Measurements from ENCODE around the gene KRTAP5-11.
"Not testable (repeated sequence)": the region's sequence is repeated elsewhere in the genome, so short reads cannot be mapped to it uniquely, and the experiment has no call there.

Gene KRTAP5-11

DNA sequence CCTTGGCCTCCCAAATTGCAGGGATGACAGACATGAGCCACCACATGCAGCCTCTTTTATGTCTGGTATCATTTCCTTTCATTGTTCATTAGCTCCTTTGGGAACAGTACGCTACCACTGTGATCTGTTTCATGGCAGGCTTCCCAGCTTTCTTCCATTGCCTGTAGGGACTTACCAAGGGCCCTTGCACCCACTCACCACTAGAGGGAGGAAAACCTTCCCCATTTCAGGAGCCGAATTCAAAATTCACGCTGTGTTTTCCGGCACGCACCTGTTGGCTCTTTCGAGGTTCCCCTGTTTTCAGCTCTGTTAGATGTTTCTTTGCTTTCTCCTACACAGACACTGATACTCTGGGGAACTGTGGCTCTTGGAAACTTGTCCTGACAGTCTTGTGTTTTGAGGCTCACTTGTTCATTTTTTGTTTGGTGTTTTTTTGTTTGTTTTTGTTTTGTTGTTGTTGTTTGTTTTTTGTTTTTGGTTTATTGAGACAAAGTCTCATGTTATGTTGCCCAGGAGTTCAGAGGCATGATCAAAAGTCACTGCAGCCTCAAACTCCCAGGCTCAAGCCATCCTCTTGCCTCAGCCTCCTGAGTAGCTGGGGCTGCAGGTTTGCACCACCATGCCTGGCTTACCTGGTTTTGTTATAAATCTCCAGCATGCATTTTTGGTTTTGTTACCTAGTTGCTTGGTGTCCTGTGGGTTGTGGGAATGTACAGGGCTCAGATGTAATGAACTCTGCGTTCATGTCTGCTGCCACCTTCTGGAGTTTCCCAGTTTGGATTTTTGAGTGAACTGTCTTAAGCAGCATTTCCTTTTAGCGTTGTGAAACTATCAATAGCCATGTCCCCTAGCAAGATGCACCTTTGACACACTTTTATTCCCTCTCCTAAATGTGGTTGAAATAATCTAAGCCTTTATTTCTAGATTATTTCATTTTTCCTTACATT is 2.3 kb downstream of the KRTAP5-11 start:
- 22% methylated on average over 8 of the region's 8 CpGs for WGBS
- no peak overlapping the region for H3K9ac ChIP-seq (ENCODE audit: low read depth, low read length)
- no peaks in the 10 kb centered on the region; the same call in 1 of the 2 replicates for H3K27me3 ChIP-seq (ENCODE audit: insufficient read depth, low read length)
- no peak overlapping the region for H3K27ac ChIP-seq (ENCODE audit: low read depth, low read length)
- H3K36me3 ChIP-seq (ENCODE audit: insufficient read depth, low read length), result no peaks in the 10 kb centered on the region
- no peak overlapping the region for H3K4me3 ChIP-seq (ENCODE audit: low read length)
- no peaks in the 10 kb centered on the region for H3K9me3 ChIP-seq (ENCODE audit: insufficient read depth, low read depth, low read length)
- peaks cover 9% of the 10 kb centered on the region; the same call in 1 of the 2 replicates for H3K4me1 ChIP-seq (ENCODE audit: insufficient read depth, low read length)

DNA sequence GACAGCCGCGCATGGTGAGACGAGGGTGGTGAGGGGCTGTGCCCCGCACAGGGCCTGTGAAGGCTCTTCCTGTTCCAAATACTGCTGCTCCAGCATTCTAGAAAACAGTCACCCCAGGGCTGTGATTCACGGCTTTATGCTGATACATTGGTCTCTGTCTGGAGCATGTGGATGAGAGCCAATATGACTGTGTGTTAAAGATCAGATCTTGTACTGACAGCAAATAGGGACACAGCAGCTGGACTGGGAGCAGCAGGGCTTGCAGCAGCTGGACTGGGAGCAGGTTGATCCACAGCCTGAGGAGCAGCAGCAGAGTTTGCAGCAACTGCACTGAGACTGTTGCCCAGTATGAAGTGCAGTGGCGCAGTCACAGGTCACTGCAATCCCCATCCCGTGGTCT is 3.2 kb downstream of the KRTAP5-11 start:
- H3K4me1 ChIP-seq (ENCODE audit: insufficient read depth, low read length); H3K9me3 ChIP-seq (ENCODE audit: insufficient read depth, low read depth, low read length); H3K9ac ChIP-seq (ENCODE audit: low read depth, low read length); H3K4me3 ChIP-seq (ENCODE audit: low read length); H3K27ac ChIP-seq (ENCODE audit: low read depth, low read length); H3K36me3 ChIP-seq (ENCODE audit: insufficient read depth, low read length); H3K27me3 ChIP-seq (ENCODE audit: insufficient read depth, low read length): not testable (repeated sequence)
- 72% methylated on average over 7 of the region's 7 CpGs for WGBS

GRCh38 chr11:71577469-71578004 is 5.1 kb downstream of the KRTAP5-11 start:
- 94% methylated on average over 7 of the region's 7 CpGs for WGBS
- Histone ChIP-seq H3K4me3 (ENCODE audit: low read length) (no peak overlapping the region), H3K27me3 (ENCODE audit: insufficient read depth, low read length) (no peaks in the 10 kb centered on the region; the same call in 1 of the 2 replicates), H3K36me3 (ENCODE audit: insufficient read depth, low read length) (no peaks in the 10 kb centered on the region), H3K9ac (ENCODE audit: low read depth, low read length) (no peak overlapping the region), H3K4me1 (ENCODE audit: insufficient read depth, low read length) (peaks cover 9% of the 10 kb centered on the region; the same call in 1 of the 2 replicates), H3K27ac (ENCODE audit: low read depth, low read length) (no peak overlapping the region), H3K9me3 (ENCODE audit: insufficient read depth, low read depth, low read length) (no peaks in the 10 kb centered on the region)

- not testable (repeated sequence) for H3K9me3 ChIP-seq (ENCODE audit: insufficient read depth, low read depth, low read length); H3K4me3 ChIP-seq (ENCODE audit: low read length); H3K9ac ChIP-seq (ENCODE audit: low read depth, low read length); H3K27me3 ChIP-seq (ENCODE audit: insufficient read depth, low read length); H3K27ac ChIP-seq (ENCODE audit: low read depth, low read length); H3K4me1 ChIP-seq (ENCODE audit: insufficient read depth, low read length); H3K36me3 ChIP-seq (ENCODE audit: insufficient read depth, low read length)
- WGBS, result 92% methylated on average over 39 of the region's 41 CpGs
These were observed 5.8 kb downstream of the KRTAP5-11 start for GRCh38 chr11:71576688-71577465.

- no peaks in the 10 kb centered on the region for H3K9me3 ChIP-seq (ENCODE audit: insufficient read depth, low read depth, low read length)
- H3K27ac ChIP-seq (ENCODE audit: low read depth, low read length), result no peak overlapping the region
- no peaks in the 10 kb centered on the region for H3K27me3 ChIP-seq (ENCODE audit: insufficient read depth, low read length)
- H3K4me3 ChIP-seq (ENCODE audit: low read length), result no peak overlapping the region
- 90% methylated on average over 4 of the region's 4 CpGs for WGBS
- no peaks in the 10 kb centered on the region for H3K36me3 ChIP-seq (ENCODE audit: insufficient read depth, low read length)
- H3K4me1 ChIP-seq (ENCODE audit: insufficient read depth, low read length), result peaks cover 9% of the 10 kb centered on the region; the same call in 1 of the 2 replicates
- H3K9ac ChIP-seq (ENCODE audit: low read depth, low read length), result no peak overlapping the region
These were observed 6.8 kb downstream of the KRTAP5-11 start for GRCh38 chr11:71575723-71576424.

GRCh38 chr11:71574418-71574817 is 8.3 kb downstream of the KRTAP5-11 start:
- no peaks in the 10 kb centered on the region for H3K27me3 ChIP-seq (ENCODE audit: insufficient read depth, low read length)
- WGBS, result 88% methylated on average over 5 of the region's 5 CpGs

DNA sequence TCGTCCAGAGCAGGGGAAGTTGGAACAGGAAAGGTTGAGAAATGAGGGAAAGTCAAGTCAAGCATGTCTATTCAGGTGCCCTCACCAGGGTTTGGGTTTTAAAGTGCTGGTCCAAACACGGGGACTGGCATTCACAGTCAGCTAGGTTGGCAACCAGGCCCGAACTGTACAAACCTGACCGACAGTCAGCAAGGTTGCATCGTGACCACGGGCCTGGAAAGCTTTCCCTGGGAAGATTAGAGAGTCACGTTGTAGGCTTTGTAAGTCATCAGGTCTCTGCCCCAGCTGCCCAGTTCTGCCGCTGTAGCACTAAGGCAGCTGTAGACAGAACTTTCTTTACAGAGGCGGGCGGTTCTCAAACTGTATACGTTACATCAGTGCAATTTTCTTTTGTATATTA is 9.9 kb downstream of the KRTAP5-11 start:
- no peak overlapping the region for H3K27ac ChIP-seq (ENCODE audit: low read depth, low read length)
- H3K36me3 ChIP-seq (ENCODE audit: insufficient read depth, low read length), result no peaks in the 10 kb centered on the region
- H3K9me3 ChIP-seq (ENCODE audit: insufficient read depth, low read depth, low read length), result no peaks in the 10 kb centered on the region
- H3K27me3 ChIP-seq (ENCODE audit: insufficient read depth, low read length), result no peaks in the 10 kb centered on the region
- peaks cover 5% of the 10 kb centered on the region; the same call in 1 of the 2 replicates for H3K4me1 ChIP-seq (ENCODE audit: insufficient read depth, low read length)
- no peak overlapping the region for H3K4me3 ChIP-seq (ENCODE audit: low read length)
- no peak overlapping the region for H3K9ac ChIP-seq (ENCODE audit: low read depth, low read length)
- 90% methylated on average over 11 of the region's 11 CpGs for WGBS

More at GRCh38 chr11:71574418-71574817, 8.3 kb downstream of the KRTAP5-11 start:
- no peaks in the 10 kb centered on the region for H3K36me3 ChIP-seq (ENCODE audit: insufficient read depth, low read length)
- no peak overlapping the region for H3K9ac ChIP-seq (ENCODE audit: low read depth, low read length)
- H3K4me3 ChIP-seq (ENCODE audit: low read length), result no peak overlapping the region
- no peaks in the 10 kb centered on the region for H3K9me3 ChIP-seq (ENCODE audit: insufficient read depth, low read depth, low read length)
- 0 out of 2 replicates have a peak, but pooled peaks cover 3% of the 10 kb centered on the region for H3K4me1 ChIP-seq (ENCODE audit: insufficient read depth, low read length)
- H3K27ac ChIP-seq (ENCODE audit: low read depth, low read length), result no peak overlapping the region

DNA sequence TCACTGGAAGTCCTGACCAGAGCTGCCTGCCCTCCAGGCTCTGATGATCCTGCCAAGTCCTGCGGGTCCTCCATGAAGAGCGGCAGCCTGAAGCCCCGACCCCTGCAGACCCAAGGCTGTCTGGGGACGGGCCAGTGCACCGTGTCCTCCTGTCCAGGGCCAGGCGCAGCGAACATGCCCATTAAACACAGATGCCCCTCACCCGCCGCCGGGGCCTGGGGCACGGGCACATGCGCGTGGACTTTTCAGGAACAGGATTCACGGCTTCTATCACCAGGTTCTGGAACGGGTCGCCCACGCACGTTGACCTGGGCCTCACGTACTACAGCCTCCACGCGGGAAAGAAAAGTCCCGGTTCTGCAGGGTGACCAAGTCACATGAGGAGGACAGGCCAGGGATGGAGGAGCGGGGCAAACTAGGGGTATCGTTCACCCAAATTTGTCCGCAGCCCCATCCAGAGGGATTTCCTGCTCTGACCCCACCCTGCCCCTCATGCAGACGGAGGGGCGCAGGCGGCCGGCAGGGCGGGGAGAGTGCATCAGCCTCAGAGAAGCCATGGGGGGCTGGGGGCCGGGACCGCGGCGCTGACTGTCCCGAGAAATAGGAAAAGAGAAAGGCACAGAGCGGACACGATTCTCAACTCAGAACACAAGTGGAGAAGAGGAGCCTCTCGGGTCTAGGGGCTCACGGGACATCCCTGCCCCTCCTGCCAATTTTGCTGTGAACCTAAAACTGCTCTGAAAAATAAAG is 11.4 kb downstream of the KRTAP5-11 start:
- 89% methylated on average over 35 of the region's 39 CpGs for WGBS
- not testable (repeated sequence) for H3K27ac ChIP-seq (ENCODE audit: low read depth, low read length); H3K9me3 ChIP-seq (ENCODE audit: insufficient read depth, low read depth, low read length)

GRCh38 chr11:71568704-71569349 is 13.8 kb downstream of the KRTAP5-11 start:
- no peak overlapping the region for H3K9ac ChIP-seq (ENCODE audit: low read depth, low read length)
- no peaks in the 10 kb centered on the region for H3K27me3 ChIP-seq (ENCODE audit: insufficient read depth, low read length)
- H3K27ac ChIP-seq (ENCODE audit: low read depth, low read length), result no peak overlapping the region
- WGBS, result 76% methylated on average over 8 of the region's 8 CpGs
- H3K36me3 ChIP-seq (ENCODE audit: insufficient read depth, low read length), result no peaks in the 10 kb centered on the region
- H3K4me1 ChIP-seq (ENCODE audit: insufficient read depth, low read length), result peaks cover 5% of the 10 kb centered on the region; the same call in 1 of the 2 replicates
- no peaks in the 10 kb centered on the region for H3K9me3 ChIP-seq (ENCODE audit: insufficient read depth, low read depth, low read length)
- no peak overlapping the region for H3K4me3 ChIP-seq (ENCODE audit: low read length)

More for the DNA sequence above, 11.4 kb downstream of the KRTAP5-11 start:
- H3K4me3 ChIP-seq (ENCODE audit: low read length); H3K36me3 ChIP-seq (ENCODE audit: insufficient read depth, low read length); H3K9ac ChIP-seq (ENCODE audit: low read depth, low read length); H3K4me1 ChIP-seq (ENCODE audit: insufficient read depth, low read length); H3K27me3 ChIP-seq (ENCODE audit: insufficient read depth, low read length): not testable (repeated sequence)

DNA sequence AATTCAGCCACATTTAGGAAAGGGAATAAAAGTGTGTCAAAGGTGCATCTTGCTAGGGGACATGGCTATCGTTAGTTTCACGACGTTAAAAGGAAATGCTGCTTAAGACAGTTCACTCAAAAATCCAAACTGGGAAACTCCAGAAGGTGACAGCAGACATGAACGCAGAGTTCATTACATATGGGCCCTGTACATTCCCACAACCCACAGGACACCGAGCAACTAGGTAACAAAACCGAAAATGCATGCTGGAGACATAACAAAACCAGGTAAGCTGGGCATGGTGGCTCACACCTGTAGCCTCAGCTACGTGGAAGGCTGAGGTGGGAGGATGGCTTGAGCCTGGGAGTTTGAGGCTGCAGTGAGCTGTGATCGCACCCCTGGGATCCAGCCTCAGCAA is 15.0 kb downstream of the KRTAP5-11 start:
- H3K9me3 ChIP-seq (ENCODE audit: insufficient read depth, low read depth, low read length); H3K27ac ChIP-seq (ENCODE audit: low read depth, low read length); H3K4me3 ChIP-seq (ENCODE audit: low read length); H3K36me3 ChIP-seq (ENCODE audit: insufficient read depth, low read length); H3K27me3 ChIP-seq (ENCODE audit: insufficient read depth, low read length); H3K4me1 ChIP-seq (ENCODE audit: insufficient read depth, low read length); H3K9ac ChIP-seq (ENCODE audit: low read depth, low read length): not testable (repeated sequence)
- 79% methylated on average over 8 of the region's 8 CpGs for WGBS
